ENCODE data around the gene TEX14.

DNA sequence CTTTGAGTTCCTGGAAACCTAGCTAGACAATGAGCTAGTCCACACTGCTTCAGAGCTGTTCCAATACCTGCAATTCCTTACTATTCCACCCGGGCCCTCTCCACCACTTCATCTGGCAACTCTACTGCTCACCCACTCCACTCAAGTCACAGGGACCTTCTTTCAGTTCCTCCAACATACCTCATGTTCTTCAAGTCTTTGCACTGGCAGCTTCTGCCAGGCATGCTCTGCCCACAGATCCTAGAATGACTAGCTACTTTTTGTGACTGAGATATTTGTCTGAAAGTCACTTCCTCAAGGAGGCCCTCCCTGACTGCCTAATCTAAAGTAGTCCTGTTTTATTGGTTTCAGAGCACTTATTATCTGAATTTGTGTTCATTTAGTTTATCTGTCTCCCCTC is 86.4 kb downstream of the TEX14 start:
- TF ChIP-seq, protein P1, sequence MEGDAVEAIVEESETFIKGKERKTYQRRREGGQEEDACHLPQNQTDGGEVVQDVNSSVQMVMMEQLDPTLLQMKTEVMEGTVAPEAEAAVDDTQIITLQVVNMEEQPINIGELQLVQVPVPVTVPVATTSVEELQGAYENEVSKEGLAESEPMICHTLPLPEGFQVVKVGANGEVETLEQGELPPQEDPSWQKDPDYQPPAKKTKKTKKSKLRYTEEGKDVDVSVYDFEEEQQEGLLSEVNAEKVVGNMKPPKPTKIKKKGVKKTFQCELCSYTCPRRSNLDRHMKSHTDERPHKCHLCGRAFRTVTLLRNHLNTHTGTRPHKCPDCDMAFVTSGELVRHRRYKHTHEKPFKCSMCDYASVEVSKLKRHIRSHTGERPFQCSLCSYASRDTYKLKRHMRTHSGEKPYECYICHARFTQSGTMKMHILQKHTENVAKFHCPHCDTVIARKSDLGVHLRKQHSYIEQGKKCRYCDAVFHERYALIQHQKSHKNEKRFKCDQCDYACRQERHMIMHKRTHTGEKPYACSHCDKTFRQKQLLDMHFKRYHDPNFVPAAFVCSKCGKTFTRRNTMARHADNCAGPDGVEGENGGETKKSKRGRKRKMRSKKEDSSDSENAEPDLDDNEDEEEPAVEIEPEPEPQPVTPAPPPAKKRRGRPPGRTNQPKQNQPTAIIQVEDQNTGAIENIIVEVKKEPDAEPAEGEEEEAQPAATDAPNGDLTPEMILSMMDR (IDR thresholded peaks at IDR 0.05) = no peak
- TF ChIP-seq POLR2A (IDR thresholded peaks at IDR 0.05) = no peak

Data from ovary (tissue), 3 donors.